GM19372 (cell line): ENCODE measurements around the gene TFEB.

Experiments used
- ATAC-seq: cut with Tn5 transposase; IDR thresholded peaks from one replicate; pipeline ENCODE4 v1.9.1; 2021; ENCODE audit warnings: mild to moderate bottlenecking, low read depth, moderate library complexity; ENCODE audit not compliant: unreplicated experiment

The TFEB gene

GRCh38 chr6:41656002-41656691 is 79.3 kb downstream of the TFEB start:
- no peak for ATAC-seq

GRCh38 chr6:41655646-41656001 is 79.8 kb downstream of the TFEB start:
- no peak for ATAC-seq

GRCh38 chr6:41655176-41655575 is 80.2 kb downstream of the TFEB start:
- no peak for ATAC-seq

GRCh38 chr6:41654698-41655151 is 80.7 kb downstream of the TFEB start:
- no peak for ATAC-seq

GRCh38 chr6:41654151-41654697 is 81.2 kb downstream of the TFEB start:
- no peak for ATAC-seq

- ATAC-seq, result no peak
These were observed 81.7 kb downstream of the TFEB start for GRCh38 chr6:41653691-41654090.

- ATAC-seq, result no peak
These were observed 82.3 kb downstream of the TFEB start for GRCh38 chr6:41652866-41653652.

GRCh38 chr6:41651962-41652657 is 83.3 kb downstream of the TFEB start:
- ATAC-seq, result no peak

- no peak for ATAC-seq
These were observed 84.0 kb downstream of the TFEB start for GRCh38 chr6:41651246-41651961.

GRCh38 chr6:41650120-41650519 is 85.3 kb downstream of the TFEB start:
- no peak for ATAC-seq

GRCh38 chr6:41649596-41649995 is 85.8 kb downstream of the TFEB start:
- ATAC-seq, result no peak

- ATAC-seq, result no peak
These were observed 86.5 kb downstream of the TFEB start for GRCh38 chr6:41648921-41649320.

GRCh38 chr6:41648070-41648585 is 87.3 kb downstream of the TFEB start:
- ATAC-seq, result no peak

GRCh38 chr6:41647061-41647511 is 88.3 kb downstream of the TFEB start:
- no peak for ATAC-seq

- no peak for ATAC-seq
These were observed 89.2 kb downstream of the TFEB start for GRCh38 chr6:41646026-41646795.

- ATAC-seq, result no peak
These were observed 90.3 kb downstream of the TFEB start for GRCh38 chr6:41645007-41645618.

GRCh38 chr6:41644297-41644879 is 91.0 kb downstream of the TFEB start:
- ATAC-seq, result no peak

- ATAC-seq, result no peak
These were observed 91.5 kb downstream of the TFEB start for GRCh38 chr6:41643899-41644269.
